Ovary (tissue), 9 donors: ENCODE data around the gene SH3RF3. TPM values are rescaled to one million over a fixed set of nuclear protein-coding genes. Genes with fewer than 3 reads are reported as not detected.
"Not testable (repeated sequence)": the region's sequence is repeated elsewhere in the genome, so short reads cannot be mapped to it uniquely, and the experiment has no call there.

Source experiments
- DNase-seq, 5 donors: peaks; one replicate each; pipeline ENCODE4 v3.0.0-alpha.2; 2019 to 2020
- H3K27ac ChIP-seq, 2 donors: fragments of 200-600 bp; one replicate each; pipeline versions ENCODE4 v1.5.1 to v1.8.0; 2019 to 2022
- H3K27me3 ChIP-seq: fragments of 200-600 bp; one replicate; pipeline ENCODE4 v1.8.0; 2022
- H3K36me3 ChIP-seq: fragments of 200-600 bp; sonication (generic); one replicate; pipeline ENCODE4 v1.5.1; 2019
- H3K4me1 ChIP-seq: one replicate; pipeline ENCODE4 v1.8.1; 2013; ENCODE audit warnings: mild to moderate bottlenecking, moderate library complexity; ENCODE audit not compliant: insufficient read depth
- H3K4me3 ChIP-seq: fragments of 200-600 bp; sonication (generic); one replicate; pipeline ENCODE4 v1.5.1; 2017
- H3K9me3 ChIP-seq, 2 donors: fragments of 200-600 bp in 1 of 2; sonication (generic) in 1 of 2; one replicate each; pipeline versions ENCODE4 v1.5.1 to v1.8.1; 2013 to 2019; ENCODE audit warnings: mild to moderate bottlenecking in 1 of 2, moderate library complexity in 1 of 2
- CTCF ChIP-seq, 3 donors: fragments of 450-650 bp in 2 of 3; fragments of 200-600 bp in 1 of 3; IDR thresholded peaks; one replicate each; pipeline versions ENCODE4 v1.5.1 to v1.8.0; 2016 to 2022; ENCODE audit warnings: antibody characterized with exemption in 3 of 3, mild to moderate bottlenecking in 1 of 3
- EP300 ChIP-seq: sonication (generic); formaldehyde crosslinking; IDR thresholded peaks from one replicate; pipeline ENCODE4 v1.6.1; 2017; ENCODE audit warnings: antibody characterized with exemption
- POLR2A ChIP-seq: fragments of 450-650 bp; IDR thresholded peaks from one replicate; pipeline ENCODE4 v1.6.1; 2017; ENCODE audit warnings: antibody characterized with exemption, mild to moderate bottlenecking, moderate library complexity
- WGBS, 3 donors: extraction: QIAGEN DNeasy Blood & Tissue Kit in 1 of 3; methylation state at CpG; one replicate each; pipeline versions ENCODE4 v1.1.5 to v1.1.7; 2013 to 2017; 5-methylcytosine and 5-hydroxymethylcytosine counted together
- intact Hi-C, 4 donors: fragments of 100-400 bp; cut with DNase I; formaldehyde crosslinking; loops; one replicate each; pipeline versions ENCODE4 v1.11.0 to v1.15.1; 2022 to 2023
- polyA plus RNA-seq, 2 donors: library from polyadenylated mRNA; stranded (reverse); fragments of 200-250 nt in 1 of 2; fragments of 350-450 nt in 1 of 2; fragmentation: Illumina TruSeq in 1 of 2; extraction: RNeasy Lipid Tissue Mini Kit (QIAGEN cat#74804) in 1 of 2; gene quantifications; one replicate each; pipeline ENCODE4 v1.2.3, GENCODE V29; 2013 to 2014
- total RNA-seq, 7 donors: library from RNA; depleted of rRNA in 2 of 7; stranded (reverse); fragments of >200 nt in 2 of 7; fragmentation: NEBNext Ultra II Directional in 3 of 7; extraction: Animal tissue kit (Norgen Biotek cat#: 25700) in 3 of 7; gene quantifications; one replicate each; pipeline versions ENCODE4 v1.1.0 to v1.2.4, GENCODE V29; 2016 to 2023
- donor health status: DM: no; HTN: no; CAD: no; lungs with moderate emphysema.
- donor health status: DM: no; HTN: no; CAD: no.
- donor health status: Bipolar disorder and iron deficiency.
- donor health status: DM: yes; HTN: yes; CAD: no.
- donor health status: DM: no; HTN: no; CAD: no.
- donor health status: DM: yes; HTN: yes; CAD: no.

The SH3RF3 gene
- total and polyA plus RNA-seq, 9 donors, result 2.7 to 10.1 (median 4.5) TPM

DNA sequence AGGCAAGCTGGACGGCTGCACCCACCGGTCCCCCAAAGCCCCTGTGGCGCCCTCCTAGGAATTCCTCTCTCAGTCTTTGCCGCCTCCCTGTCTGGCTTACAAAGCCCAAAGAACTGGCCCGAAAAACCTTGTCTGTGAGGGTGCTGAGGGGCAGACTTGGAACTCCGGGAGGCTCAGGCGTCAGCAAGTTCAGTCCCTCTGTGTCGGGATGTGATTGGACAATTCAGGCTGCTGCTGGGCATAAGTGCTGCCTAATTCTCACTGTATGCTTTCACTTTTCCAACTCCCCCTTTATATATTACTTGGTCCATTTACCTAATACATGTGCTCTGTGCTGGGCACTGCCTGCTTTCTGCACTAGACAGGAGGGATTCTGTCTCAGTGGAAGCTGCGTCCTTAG is 20.3 kb upstream of the SH3RF3 start:
- Histone ChIP-seq H3K4me3 (no peak overlapping the region), H3K27me3 (no peaks in the 10 kb centered on the region), H3K4me1 (no peaks in the 10 kb centered on the region), H3K36me3 (no peaks in the 10 kb centered on the region), H3K27ac (no peak overlapping the region), H3K9me3 (no peaks in the 10 kb centered on the region)
- WGBS, 3 donors, result 82 to 88% (median 83%) methylated on average over 9 of the region's 9 CpGs
- DNase-seq, result no peak
- intact Hi-C loops, result no loop called here
- no peak for TF ChIP-seq POLR2A
- no peak for TF ChIP-seq CTCF (IDR thresholded peaks at IDR 0.05)
- no peak for TF ChIP-seq EP300

DNA sequence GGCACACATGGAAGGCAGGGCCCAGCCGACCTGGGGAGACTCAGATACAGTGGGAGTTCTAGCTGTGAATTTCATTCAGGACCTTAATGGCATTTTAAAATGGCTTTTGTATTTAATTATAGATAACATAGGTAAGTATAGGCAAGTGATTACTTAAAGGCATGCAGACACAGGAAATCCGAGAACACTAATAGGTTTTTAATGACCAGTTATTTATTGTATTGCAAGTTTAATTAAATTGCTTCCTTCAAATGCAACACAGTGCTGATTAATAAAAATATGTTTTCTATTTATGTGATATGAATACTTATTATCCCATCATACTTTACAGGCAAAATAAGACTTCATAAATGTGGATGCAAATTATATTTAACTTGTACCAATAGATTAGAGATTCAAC is 19.7 kb upstream of the SH3RF3 start:
- no peak overlapping the region for H3K27ac ChIP-seq

GRCh38 chr2:109110170-109110569 is 18.8 kb upstream of the SH3RF3 start:
- Histone ChIP-seq H3K36me3 (no peaks in the 10 kb centered on the region), H3K4me1 (no peaks in the 10 kb centered on the region), H3K27me3 (no peaks in the 10 kb centered on the region), H3K9me3 (no peaks in the 10 kb centered on the region), H3K4me3 (no peak overlapping the region), H3K27ac (no peak overlapping the region)
- intact Hi-C loops, result no loop called here
- 68 to 76% (median 75%) methylated on average over 7 of the region's 7 CpGs for WGBS, 3 donors
- TF ChIP-seq EP300 (no peak), CTCF (IDR thresholded peaks at IDR 0.05) (no peak), POLR2A (no peak)
- no peak for DNase-seq

More for the DNA sequence above, 19.7 kb upstream of the SH3RF3 start:
- H3K27me3 ChIP-seq, result no peaks in the 10 kb centered on the region
- H3K9me3 ChIP-seq, result no peaks in the 10 kb centered on the region
- H3K4me3 ChIP-seq, result no peak overlapping the region
- H3K36me3 ChIP-seq, result no peaks in the 10 kb centered on the region
- no peaks in the 10 kb centered on the region for H3K4me1 ChIP-seq
- intact Hi-C loops, result no loop called here
- TF ChIP-seq CTCF (IDR thresholded peaks at IDR 0.05) (no peak), POLR2A (no peak)
- no peak for DNase-seq
- 76 to 90% (median 88%) methylated on average over 2 of the region's 2 CpGs for WGBS, 3 donors

- DNase-seq, H3K27me3 ChIP-seq, intact Hi-C loops, H3K36me3 ChIP-seq, H3K9me3 ChIP-seq, H3K4me1 ChIP-seq, H3K27ac ChIP-seq, H3K4me3 ChIP-seq: not testable (repeated sequence)
- 90 to 98% (median 94%) methylated on average over 9 of the region's 9 CpGs for WGBS, 3 donors
Measured at GRCh38 chr2:109117181-109117580, 11.8 kb upstream of the SH3RF3 start.

GRCh38 chr2:109117780-109118179 is 11.2 kb upstream of the SH3RF3 start:
- intact Hi-C loops, result no loop called here
- H3K4me3 ChIP-seq, result no peak overlapping the region
- no peak for TF ChIP-seq POLR2A
- no peak for TF ChIP-seq EP300
- H3K27ac ChIP-seq, result no peak overlapping the region
- H3K27me3 ChIP-seq, result no peaks in the 10 kb centered on the region
- DNase-seq, result no peak
- no peaks in the 10 kb centered on the region for H3K4me1 ChIP-seq
- peaks cover 0 to 4% of the 10 kb centered on the region in 2 donors for H3K9me3 ChIP-seq
- WGBS, 3 donors, result 94 to 96% (median 95%) methylated on average over 4 of the region's 4 CpGs
- H3K36me3 ChIP-seq, result no peaks in the 10 kb centered on the region

DNA sequence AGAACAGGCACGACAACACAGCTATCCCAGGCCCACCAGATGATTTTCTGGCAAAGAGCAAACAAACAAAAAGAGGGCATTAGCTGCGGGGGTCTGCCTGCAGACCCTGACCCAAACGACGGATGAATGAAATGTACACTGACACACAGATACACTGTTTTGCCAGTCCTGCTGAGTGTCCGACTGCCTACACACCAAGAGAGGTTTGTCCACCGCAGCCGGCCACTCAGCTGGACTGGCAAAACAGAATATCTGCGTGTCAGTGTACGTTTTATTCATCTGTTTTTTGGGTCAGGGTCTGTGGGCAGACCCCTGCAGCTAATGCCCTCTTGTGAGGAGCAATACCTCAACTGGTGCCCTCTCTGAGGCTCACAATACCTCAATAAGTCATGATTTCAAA is 10.7 kb upstream of the SH3RF3 start:
- no peaks in the 10 kb centered on the region for H3K4me1 ChIP-seq
- H3K4me3 ChIP-seq, result no peak overlapping the region
- no peak for DNase-seq
- no peak overlapping the region for H3K27ac ChIP-seq
- H3K9me3 ChIP-seq, result peaks cover 0 to 4% of the 10 kb centered on the region in 2 donors
- 90 to 95% (median 91%) methylated on average over 9 of the region's 9 CpGs for whole genome bisulfite sequencing, 3 donors
- no peaks in the 10 kb centered on the region for H3K27me3 ChIP-seq
- TF ChIP-seq POLR2A (no peak), EP300 (no peak), CTCF (IDR thresholded peaks at IDR 0.05) (no peak)
- intact Hi-C loops, result no loop called here
- H3K36me3 ChIP-seq, result no peaks in the 10 kb centered on the region
